Spleen (tissue), 11 donors: ENCODE results near the gene COTL1. TPM values are rescaled to one million over a fixed set of nuclear protein-coding genes. Genes with fewer than 3 reads are reported as not detected.

Experiments
- DNase-seq: peaks from one replicate; pipeline ENCODE4 v3.0.0-alpha.2; 2020
- H3K27ac ChIP-seq, 8 donors: fragments of 200-600 bp; sonication (generic) in 7 of 8; 1 replicate in 4 of 8; 2 replicates in 4 of 8; pipeline versions ENCODE4 v1.5.0 to v1.8.0; 2016 to 2021; ENCODE audit warnings: inconsistent platforms in 4 of 8, mild to moderate bottlenecking in 4 of 8, moderate library complexity in 1 of 8
- H3K27me3 ChIP-seq, 7 donors: fragments of 200-600 bp; sonication (generic) in 6 of 7; replicated peaks in 1 of 7; 1 replicate in 4 of 7; 2 replicates in 3 of 7; pipeline versions ENCODE4 v1.5.0 to v1.8.0; 2016 to 2021; ENCODE audit warnings: inconsistent platforms in 3 of 7, mild to moderate bottlenecking in 1 of 7
- H3K36me3 ChIP-seq, 6 donors: fragments of 200-600 bp; sonication (generic) in 5 of 6; 1 replicate in 4 of 6; 2 replicates in 2 of 6; pipeline versions ENCODE4 v1.5.0 to v1.8.0; 2016 to 2021; ENCODE audit warnings: inconsistent platforms in 2 of 6
- H3K4me1 ChIP-seq, 6 donors: fragments of 200-600 bp; sonication (generic) in 5 of 6; 1 replicate in 3 of 6; 2 replicates in 3 of 6; pipeline versions ENCODE4 v1.5.0 to v1.8.0; 2016 to 2021; ENCODE audit warnings: inconsistent platforms in 3 of 6
- H3K4me3 ChIP-seq, 8 donors: fragments of 200-600 bp; sonication (generic) in 7 of 8; 1 replicate in 4 of 8; 2 replicates in 4 of 8; pipeline versions ENCODE4 v1.5.0 to v1.8.0; 2016 to 2021; ENCODE audit warnings: inconsistent platforms in 4 of 8, mild to moderate bottlenecking in 4 of 8, moderate library complexity in 2 of 8
- H3K9me3 ChIP-seq, 8 donors: fragments of 200-600 bp; sonication (generic) in 7 of 8; 1 replicate in 4 of 8; 2 replicates in 4 of 8; pipeline versions ENCODE4 v1.5.0 to v1.8.0; 2016 to 2021; ENCODE audit warnings: inconsistent platforms in 4 of 8
- CTCF ChIP-seq, 11 experiments: fragments of 200-600 bp in 7 of 11; fragments of 450-650 bp in 4 of 11; sonication (generic) in 4 of 11; IDR thresholded peaks in 8 of 11; conservative IDR thresholded peaks in 3 of 11; 1 replicate in 7 of 11; 2 replicates in 4 of 11; pipeline versions ENCODE4 v1.4.0 to v1.8.0; 2016 to 2021; ENCODE audit warnings: antibody characterized with exemption in 11 of 11, inconsistent platforms in 4 of 11, mild to moderate bottlenecking in 1 of 11
- POLR2A ChIP-seq, 3 donors: fragments of 450-650 bp; IDR thresholded peaks; one replicate each; pipeline ENCODE4 v1.5.1; 2017; ENCODE audit warnings: antibody characterized with exemption in 3 of 3, mild to moderate bottlenecking in 1 of 3
- POLR2AphosphoS5 ChIP-seq, 3 donors: sonication (generic); formaldehyde crosslinking; IDR thresholded peaks; one replicate each; pipeline ENCODE4 v1.5.1; 2017; ENCODE audit warnings: antibody characterized with exemption in 3 of 3
- WGBS, 5 donors: extraction: QIAGEN DNeasy Blood & Tissue Kit in 3 of 5; methylation state at CpG; one replicate each; pipeline versions ENCODE4 v1.1.5 to v1.1.7; 2013 to 2018; 5-methylcytosine and 5-hydroxymethylcytosine counted together
- intact Hi-C: fragments of 100-400 bp; cut with DNase I; formaldehyde crosslinking; loops from one replicate; pipeline ENCODE4 v1.15.0; 2023; ENCODE audit warnings: low total_unique reads
- polyA plus RNA-seq, 3 donors: library from polyadenylated mRNA; stranded (reverse); fragments of 200-250 nt; gene quantifications; one replicate each; pipeline ENCODE4 v1.2.1, GENCODE V29; 2013
- total RNA-seq, 7 donors: library from RNA; depleted of rRNA in 3 of 7; stranded (reverse); fragments of >200 nt in 3 of 7; fragmentation: NEBNext Ultra II Directional in 4 of 7; extraction: Animal tissue kit (Norgen Biotek cat#: 25700) in 4 of 7; gene quantifications; one replicate each; pipeline versions ENCODE4 v1.1.0 to v1.2.1, GENCODE V29; 2016 to 2021
- donor health status: healthy with polysubstance abuse.
- donor health status: DM: no; HTN: no; CAD: no; lungs with moderate emphysema.
- donor health status: DM: no; HTN: no; CAD: no.
- donor health status: Bipolar disorder and iron deficiency.
- donor health status: healthy.
- donor health status: DM: no; HTN: no; CAD: no.
- donor health status: DM: yes; HTN: yes; CAD: no.

COTL1 gene
- total and polyA plus RNA-seq, 10 donors: 284 to 655 (median 397) TPM

- Histone ChIP-seq H3K4me3 (peak overlapping the region in 1 of 8 donors; percentile 48), H3K27me3 (peaks cover 0 to 3% (median 0%) of the 10 kb centered on the region in 7 donors), H3K36me3 (no peaks in the 10 kb centered on the region), H3K4me1 (peaks cover 6 to 83% (median 31%) of the 10 kb centered on the region in 6 donors), H3K27ac (peak overlapping the region in 7 of 8 donors; percentile 68 to 90 (median 77)), H3K9me3 (no peaks in the 10 kb centered on the region)
- intact Hi-C loops: loop anchor here (10.0 kb wide), 1 partner anchor 65 kb away; the partner anchor contains the start of gene COTL1
- WGBS, 5 donors: 63 to 78% (median 65%) methylated on average over 4 of the region's 4 CpGs
- peak; percentile 2 for DNase-seq
- no peak for TF ChIP-seq POLR2AphosphoS5 (IDR thresholded peaks at IDR 0.05)
- no peak for TF ChIP-seq POLR2A (IDR thresholded peaks at IDR 0.05)
- TF ChIP-seq CTCF (IDR thresholded peaks at IDR 0.05 in 8 of 11, conservative IDR thresholded peaks at IDR 0.05 in 3 of 11): no peak
Measured at GRCh38 chr16:84550096-84550495, 67.8 kb downstream of the COTL1 start.

GRCh38 chr16:84548971-84549844 is 68.7 kb downstream of the COTL1 start:
- 42 to 59% (median 52%) methylated on average over 25 of the region's 25 CpGs for WGBS, 5 donors
- intact Hi-C loops: no loop called here
- Histone ChIP-seq H3K36me3 (no peaks in the 10 kb centered on the region), H3K4me1 (peaks cover 4 to 83% (median 29%) of the 10 kb centered on the region in 6 donors), H3K4me3 (peak overlapping the region in 2 of 8 donors; percentile 2 to 48), H3K27ac (peak overlapping the region; percentile 61 to 90 (median 76)), H3K27me3 (peaks cover 0 to 12% (median 0%) of the 10 kb centered on the region in 7 donors), H3K9me3 (no peaks in the 10 kb centered on the region)
- TF ChIP-seq POLR2AphosphoS5 (IDR thresholded peaks at IDR 0.05) (peak; percentile 81 to 87 (median 86)), CTCF (IDR thresholded peaks at IDR 0.05 in 8 of 11, conservative IDR thresholded peaks at IDR 0.05 in 3 of 11) (peak in 3 of 11 experiments; percentile 15 to 17 (median 15)), POLR2A (IDR thresholded peaks at IDR 0.05) (no peak)
- peak; percentile 90 for DNase-seq

- Histone ChIP-seq H3K27me3 (peaks cover 0 to 12% (median 0%) of the 10 kb centered on the region in 7 donors), H3K36me3 (no peaks in the 10 kb centered on the region), H3K4me1 (peaks cover 3 to 81% (median 26%) of the 10 kb centered on the region in 6 donors), H3K9me3 (no peaks in the 10 kb centered on the region), H3K4me3 (peak overlapping the region in 2 of 8 donors; percentile 2 to 48), H3K27ac (peak overlapping the region; percentile 59 to 90 (median 76))
- intact Hi-C loops: no loop called here
- TF ChIP-seq CTCF (IDR thresholded peaks at IDR 0.05 in 8 of 11, conservative IDR thresholded peaks at IDR 0.05 in 3 of 11) (no peak), POLR2A (IDR thresholded peaks at IDR 0.05) (no peak), POLR2AphosphoS5 (IDR thresholded peaks at IDR 0.05) (no peak)
- 64 to 83% (median 77%) methylated on average over 7 to 8 of the region's 8 CpGs for WGBS, 5 donors
- peak; percentile 76 for DNase-seq
Measured at GRCh38 chr16:84548508-84548907, 69.4 kb downstream of the COTL1 start.

DNA sequence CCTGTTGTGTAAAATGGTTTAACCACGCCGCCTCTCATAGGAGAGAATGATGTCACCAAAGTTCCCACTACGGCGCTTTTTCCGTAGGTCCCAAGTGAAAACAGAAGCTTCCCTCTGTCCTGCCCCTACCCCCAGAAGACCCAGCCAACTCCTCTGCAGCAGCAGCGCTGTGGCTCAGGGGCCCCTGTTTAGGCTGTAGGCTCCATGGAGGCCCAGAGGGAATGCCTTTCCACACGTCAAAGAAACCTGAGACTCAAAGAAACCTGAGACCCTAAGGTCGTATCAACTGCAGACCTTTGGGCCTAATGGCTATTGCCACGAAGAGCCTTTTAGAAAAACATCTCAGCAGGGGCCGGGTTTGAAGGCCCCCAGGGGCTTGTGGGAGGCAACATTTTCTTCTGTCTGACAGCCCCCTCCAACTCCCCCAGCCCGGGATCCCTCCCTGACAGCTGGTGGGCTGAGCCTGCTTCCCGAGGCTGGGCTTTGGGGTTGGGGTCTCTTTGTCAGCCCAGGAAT is 70.3 kb downstream of the COTL1 start:
- H3K27me3 ChIP-seq: peaks cover 0 to 12% (median 0%) of the 10 kb centered on the region in 7 donors
- WGBS, 5 donors: 74 to 86% (median 83%) methylated on average over 11 to 12 of the region's 12 CpGs
- H3K4me3 ChIP-seq: no peak overlapping the region
- H3K27ac ChIP-seq: peak overlapping the region in 3 of 8 donors; percentile 83 to 90 (median 85)
- peak; percentile 41 for DNase-seq
- H3K9me3 ChIP-seq: no peaks in the 10 kb centered on the region
- H3K4me1 ChIP-seq: peaks cover 3 to 74% (median 24%) of the 10 kb centered on the region in 6 donors
- intact Hi-C loops: no loop called here
- no peak for TF ChIP-seq POLR2A (IDR thresholded peaks at IDR 0.05)
- no peak for TF ChIP-seq POLR2AphosphoS5 (IDR thresholded peaks at IDR 0.05)
- TF ChIP-seq CTCF (IDR thresholded peaks at IDR 0.05 in 8 of 11, conservative IDR thresholded peaks at IDR 0.05 in 3 of 11): no peak
- no peaks in the 10 kb centered on the region for H3K36me3 ChIP-seq
